NK-92 treated with Interleukin-12 subunit alpha and Interleukin-12 subunit beta, amount 100 ng/mL, for 24 hours (cell line): Measurements from ENCODE around the gene KCNJ6.

Source experiments
- DNase-seq: peaks from one replicate; lab custom pipeline; 2025; lab: John Stamatoyannopoulos, UW

KCNJ6 gene

DNA sequence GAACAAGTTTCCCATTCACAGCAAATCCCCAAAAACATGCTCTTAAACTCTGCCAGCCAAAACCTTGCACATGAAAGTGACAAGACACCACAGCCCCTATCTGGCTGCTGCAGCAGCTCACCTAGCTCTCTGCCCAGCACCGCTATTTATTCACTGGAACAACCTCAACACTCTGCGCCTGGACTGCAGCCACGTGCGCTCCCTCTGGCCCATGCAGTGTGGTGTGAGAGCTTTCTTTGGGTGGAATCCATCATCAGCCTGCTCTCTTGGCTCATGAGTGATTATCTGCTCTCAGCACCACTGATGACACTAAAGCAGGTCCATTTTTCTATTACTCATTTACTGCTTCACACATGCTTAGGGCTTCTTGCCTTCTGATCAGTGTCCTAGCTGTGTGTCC lies 11.4 kb downstream of the KCNJ6 start:
- no peak for DNase-seq

DNA sequence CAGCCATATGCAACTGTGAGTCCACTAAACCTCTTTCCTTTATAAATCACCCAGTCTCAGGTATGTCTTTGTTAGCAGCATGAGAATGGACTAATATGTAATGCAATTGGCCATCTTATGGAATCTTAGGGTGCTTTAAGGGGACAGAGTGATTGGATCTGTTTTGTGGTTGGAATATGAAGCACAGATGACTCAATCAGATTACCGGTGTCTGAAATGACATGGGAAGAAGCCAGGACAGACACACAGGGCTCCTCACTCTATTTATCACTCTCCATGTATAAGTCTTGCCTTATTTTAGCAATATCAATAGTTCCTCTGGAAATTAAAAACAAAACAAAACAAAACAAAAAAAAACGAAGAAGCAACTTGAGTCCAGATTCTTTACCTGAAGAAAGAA lies 12.9 kb downstream of the KCNJ6 start:
- no peak for DNase-seq

DNA sequence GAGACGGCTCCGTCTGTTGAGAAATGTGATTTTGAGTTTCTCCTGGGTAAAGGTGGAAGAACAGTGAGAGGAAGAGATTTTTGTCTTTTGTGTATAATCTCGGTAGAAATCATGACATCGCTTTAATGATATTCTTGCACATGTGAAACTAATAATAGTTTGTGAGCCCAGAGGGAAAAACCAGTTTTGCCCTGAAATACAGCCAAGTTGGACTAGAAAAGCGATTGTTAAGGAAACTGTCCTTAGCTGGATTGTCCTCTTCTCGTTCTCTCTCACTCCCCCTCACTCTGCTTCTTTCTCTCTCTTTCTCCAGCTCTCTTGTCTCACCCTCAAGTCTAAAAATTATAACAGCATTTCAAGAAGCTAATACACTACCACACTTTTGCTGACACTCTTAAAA lies 17.1 kb downstream of the KCNJ6 start:
- no peak for DNase-seq

DNA sequence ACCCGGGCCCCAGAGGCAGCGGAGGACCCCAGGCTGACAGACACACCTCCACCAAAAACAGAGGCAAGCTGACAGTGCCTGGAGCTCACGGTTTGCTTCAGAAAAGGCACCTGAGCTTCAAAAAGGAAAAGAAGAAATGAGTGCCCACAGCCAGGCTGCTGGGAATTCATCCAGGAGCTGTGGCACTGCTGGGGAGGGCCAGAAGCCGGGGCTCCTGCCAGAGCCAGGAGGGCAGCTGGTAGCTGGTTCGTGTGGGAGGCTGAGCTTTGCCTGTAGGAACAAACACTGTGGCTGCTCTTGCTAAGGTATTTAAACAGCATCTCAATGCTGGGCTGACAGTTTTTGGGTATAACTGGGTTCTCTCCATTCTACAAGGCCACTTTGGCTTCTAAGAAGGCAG lies 19.5 kb downstream of the KCNJ6 start:
- no peak for DNase-seq

DNA sequence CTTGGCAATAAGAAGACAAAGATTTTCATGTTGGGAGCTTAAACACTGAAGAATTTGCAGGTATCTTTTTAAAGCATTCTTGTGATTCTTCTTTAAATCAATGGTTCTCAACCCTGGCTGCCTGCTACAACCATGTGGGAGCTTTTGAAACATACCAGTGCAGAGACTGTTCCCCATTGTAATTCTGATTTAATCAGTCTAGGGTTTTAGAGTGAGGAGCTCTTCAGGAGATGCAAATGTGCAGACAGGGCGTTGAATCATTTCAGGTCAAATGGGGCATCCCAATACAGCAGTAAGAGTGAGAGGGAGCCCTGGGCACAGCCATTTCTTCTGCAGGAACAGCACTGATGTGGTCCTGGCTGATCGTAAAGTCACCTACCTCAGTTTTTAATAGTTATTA lies 24.3 kb downstream of the KCNJ6 start:
- no peak for DNase-seq

DNA sequence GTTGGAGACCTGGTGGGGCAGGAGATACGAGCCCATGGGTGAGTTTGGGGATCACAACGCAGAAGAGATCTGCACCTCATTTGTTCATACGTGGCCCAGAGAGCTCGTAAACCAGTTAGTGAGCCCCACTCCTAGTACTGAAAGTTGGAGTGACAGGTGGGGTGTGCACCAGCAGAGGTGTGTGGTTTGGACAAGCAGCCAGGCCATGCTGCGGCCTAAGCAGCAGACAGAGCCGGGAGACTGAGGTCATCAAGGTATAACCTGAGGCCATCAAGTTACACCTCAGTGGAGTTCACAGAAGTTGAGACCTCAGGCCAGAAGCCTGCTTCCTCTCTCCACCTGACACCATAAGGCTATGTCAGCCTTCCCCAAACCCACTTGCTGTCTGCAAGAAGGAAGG lies 27.6 kb downstream of the KCNJ6 start:
- no peak for DNase-seq

DNA sequence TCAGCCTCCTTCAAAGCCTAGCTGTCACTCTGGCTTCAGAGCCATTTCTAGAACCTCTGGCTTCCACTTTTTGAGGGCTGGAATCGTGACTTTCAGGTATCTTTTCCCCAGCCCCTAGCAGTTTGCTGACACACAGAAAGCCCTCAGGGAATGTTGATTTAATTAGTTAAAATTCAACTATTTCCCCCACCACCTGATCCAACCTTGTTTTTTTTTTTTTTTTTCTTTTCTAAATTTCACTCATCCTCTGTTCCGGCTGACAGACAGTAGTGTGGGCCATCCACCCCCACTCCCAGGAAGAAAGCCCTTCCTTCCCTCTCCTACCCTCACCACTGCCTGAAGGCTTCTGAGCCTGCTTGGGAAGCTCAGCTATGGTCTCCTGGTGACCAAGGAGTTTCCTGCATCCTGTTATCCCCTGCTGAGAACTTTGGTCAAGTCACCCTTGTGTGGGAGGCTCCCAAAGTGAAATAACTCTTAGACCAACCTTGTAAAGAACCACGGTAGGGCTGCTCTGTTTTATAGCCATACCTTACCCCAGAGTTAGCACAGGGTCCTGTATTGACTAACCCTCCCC lies 29.4 kb downstream of the KCNJ6 start:
- DNase-seq, result no peak

DNA sequence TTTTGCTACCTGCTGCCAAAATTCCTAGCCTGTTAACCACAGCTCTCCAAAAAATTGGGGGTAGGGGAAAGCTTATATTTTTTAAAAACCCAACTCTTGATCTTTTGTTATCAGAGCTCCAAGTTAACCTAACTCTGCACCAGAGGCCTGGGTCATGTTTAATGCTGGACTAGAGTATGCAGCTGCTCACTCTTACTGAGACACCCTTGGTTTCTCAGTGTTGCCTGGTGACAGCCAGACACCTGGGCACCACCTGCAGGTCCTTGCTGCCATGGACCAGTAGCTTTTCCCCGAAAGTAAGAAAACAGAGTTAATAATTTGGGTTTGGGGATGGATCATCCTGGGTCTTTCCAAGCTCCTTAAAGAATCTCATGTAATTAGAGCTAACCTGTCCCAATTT lies 30.1 kb downstream of the KCNJ6 start:
- no peak for DNase-seq

DNA sequence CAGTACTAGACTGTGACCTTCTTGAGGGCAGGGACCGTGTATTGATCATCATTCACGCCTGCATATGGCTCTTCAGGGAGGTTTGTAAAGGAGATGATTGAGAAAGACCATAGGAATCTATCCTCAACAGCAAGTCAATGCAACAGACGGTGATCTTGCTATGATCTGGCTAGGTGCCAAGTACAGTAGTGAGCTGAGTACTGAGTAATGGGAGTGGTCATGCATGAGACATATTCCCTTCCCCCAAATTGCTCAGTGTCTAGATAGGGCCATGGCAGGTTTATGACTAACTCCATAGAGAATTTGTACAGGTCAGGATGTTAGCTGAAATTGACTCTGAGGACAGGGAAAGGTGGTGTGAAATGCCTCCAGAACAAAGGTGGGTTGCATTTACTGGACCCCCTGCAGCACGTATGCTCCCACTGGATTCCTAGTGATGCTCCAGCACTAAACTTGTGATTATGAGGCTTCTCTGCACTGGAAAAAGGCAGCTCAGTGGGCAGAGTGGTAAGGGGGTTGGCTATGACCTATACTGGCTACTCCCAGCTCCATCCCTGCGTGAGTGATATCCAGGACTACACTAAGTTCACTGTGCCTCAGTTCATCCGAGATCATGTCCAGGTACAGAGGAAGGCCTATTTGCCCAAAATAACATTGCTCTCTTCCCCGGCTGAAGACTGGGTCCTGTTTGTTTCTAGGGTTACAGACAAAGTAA lies 37.2 kb downstream of the KCNJ6 start:
- DNase-seq, result no peak

DNA sequence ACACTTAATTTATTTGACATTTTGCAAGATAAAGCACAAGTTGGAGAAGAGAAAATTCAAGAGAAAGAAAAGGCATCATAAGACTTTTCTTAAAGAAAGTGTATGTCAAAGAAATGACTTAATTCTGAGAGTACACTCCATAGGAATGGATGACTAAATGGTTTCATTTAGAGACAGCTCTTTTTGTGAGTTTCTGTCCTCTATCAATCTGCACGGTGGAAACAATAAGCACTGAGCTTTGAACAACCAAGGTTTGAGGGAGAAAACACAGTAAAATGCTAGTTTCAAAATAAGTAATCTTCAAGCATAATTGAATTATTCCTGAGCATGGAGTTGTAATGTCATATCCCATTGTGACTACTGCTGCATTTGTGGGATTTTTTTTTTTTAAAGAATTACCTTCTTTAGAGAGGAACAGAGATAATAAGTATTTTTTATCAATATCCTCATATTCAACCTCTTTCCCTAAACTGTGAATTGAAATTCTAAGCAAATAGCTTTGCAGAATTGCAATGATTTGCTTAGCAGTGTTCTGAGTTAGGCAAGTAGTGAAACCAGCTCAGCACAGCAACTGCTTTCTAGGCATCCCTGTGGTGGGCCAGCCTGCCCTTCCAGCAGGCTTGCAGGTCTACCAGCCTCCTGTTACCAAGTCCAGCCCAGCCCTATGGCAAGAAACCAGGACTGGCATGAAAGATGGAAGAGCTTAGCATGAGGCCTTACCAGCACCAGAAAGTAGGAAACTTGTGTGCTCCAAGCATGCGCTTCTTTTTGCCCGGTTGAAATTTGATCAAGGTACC lies 38.2 kb downstream of the KCNJ6 start:
- no peak for DNase-seq

DNA sequence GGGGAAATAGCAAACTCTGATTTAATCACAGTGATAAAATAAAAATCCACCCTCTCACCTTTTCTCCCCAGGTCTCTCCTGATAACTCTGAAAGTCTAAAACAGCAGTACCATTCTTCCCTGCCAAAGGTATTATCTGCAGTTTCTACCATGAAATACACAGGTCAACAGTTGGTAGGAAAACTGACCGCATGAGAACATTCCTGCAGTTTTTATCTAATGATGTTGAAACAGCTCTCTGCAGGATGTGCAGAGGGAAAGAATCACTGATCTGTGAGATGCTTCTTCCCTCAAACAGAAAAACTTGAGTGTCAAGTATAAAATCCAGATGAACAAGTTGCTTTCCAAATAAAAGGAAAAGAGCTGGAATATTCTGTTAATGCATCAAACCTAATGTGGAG lies 39.1 kb downstream of the KCNJ6 start:
- no peak for DNase-seq

DNA sequence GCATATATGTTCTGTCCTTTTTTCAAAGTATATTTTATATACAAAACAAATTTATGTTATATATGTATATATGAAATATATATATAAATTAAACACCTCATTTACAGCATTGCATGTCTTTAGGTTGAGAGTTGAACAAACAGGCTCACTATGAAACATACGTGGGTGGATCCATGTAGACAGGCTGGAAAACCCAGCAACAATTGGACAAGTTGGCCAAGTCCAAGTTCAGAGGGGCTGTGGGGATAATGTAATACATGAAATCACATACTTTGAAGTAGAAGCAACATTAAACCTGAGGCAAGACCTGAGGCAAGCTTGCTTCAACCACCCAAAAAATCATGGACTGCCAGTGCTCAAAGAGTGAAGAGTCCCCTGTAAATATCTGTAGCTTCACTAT lies 39.7 kb downstream of the KCNJ6 start:
- no peak for DNase-seq

DNA sequence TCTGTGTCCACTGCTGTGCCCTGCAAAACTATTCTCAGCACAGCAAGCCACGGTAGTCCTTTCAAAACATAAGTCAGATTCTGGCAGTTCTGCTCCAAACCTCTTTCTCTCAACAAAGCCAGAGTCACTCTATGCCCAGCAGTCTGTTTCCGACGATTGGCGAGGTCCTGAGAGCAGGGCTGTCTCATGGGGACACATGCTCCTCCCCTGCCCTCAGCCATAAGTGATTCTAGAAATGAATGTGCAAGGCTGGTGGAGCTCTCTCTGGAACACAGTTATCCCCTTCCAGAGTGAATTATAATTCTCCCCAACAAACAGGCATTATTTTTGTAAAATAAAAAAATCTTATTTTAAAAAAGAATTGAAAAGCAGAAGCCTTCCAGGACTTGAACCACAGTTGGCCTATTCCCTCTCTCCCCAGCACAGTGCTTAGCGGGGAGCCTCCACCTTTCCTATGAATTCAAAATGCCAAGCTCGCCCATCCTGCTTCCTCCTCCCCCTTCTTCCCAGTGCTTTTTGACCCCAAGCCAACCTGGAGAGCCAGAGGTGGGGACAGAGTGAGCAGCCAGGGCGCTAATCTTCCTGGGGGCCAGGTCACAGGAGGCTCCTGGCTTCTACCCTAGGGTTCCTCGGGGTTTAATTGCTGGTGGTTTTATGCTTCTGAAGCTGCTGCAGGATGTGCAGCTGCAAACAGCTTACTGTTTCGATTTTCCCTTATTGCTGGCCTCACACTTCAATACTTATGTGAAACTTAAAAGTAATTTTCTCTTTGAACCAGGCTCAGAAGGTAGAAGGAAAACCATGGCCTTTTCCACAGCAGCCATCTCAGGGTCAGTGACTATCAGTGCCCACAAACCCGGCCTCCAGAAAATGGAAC lies 41.1 kb downstream of the KCNJ6 start:
- no peak for DNase-seq

DNA sequence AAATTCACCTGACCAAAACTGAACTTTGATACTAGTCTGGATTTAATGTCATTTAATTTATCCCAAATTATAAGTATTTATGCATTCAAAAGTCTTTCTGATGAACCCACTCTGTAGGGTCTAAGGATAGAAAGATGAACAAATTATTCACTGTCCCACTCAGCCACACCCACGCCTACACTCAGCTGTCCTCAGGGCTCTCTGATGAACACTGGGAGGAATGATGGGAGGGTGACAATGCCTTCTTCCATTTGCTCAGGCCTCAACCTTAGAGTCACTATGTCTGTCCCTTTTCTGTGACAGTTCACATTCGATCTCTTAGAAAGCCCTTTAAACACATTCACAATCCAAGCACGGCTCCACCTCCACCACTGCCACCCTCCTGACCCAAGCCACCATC lies 41.8 kb downstream of the KCNJ6 start:
- no peak for DNase-seq

DNA sequence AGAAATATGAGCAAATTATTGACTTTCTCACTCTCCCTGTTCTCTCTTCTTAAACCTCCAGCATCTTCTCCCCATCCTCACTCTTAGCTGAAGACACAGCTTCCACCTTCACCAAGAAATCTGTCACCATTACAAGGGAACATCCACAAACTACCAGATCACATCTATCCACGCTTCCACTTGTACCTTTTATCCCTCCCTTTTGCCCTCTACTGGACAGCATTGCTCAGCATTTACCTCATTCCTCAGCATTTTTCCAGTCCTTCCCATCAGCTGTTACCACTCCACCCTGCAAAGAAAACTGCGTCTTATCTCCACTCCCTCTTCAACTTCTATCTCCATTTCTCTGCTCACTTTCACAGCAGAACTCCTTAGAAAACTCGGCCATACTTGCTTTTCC lies 42.6 kb downstream of the KCNJ6 start:
- no peak for DNase-seq

DNA sequence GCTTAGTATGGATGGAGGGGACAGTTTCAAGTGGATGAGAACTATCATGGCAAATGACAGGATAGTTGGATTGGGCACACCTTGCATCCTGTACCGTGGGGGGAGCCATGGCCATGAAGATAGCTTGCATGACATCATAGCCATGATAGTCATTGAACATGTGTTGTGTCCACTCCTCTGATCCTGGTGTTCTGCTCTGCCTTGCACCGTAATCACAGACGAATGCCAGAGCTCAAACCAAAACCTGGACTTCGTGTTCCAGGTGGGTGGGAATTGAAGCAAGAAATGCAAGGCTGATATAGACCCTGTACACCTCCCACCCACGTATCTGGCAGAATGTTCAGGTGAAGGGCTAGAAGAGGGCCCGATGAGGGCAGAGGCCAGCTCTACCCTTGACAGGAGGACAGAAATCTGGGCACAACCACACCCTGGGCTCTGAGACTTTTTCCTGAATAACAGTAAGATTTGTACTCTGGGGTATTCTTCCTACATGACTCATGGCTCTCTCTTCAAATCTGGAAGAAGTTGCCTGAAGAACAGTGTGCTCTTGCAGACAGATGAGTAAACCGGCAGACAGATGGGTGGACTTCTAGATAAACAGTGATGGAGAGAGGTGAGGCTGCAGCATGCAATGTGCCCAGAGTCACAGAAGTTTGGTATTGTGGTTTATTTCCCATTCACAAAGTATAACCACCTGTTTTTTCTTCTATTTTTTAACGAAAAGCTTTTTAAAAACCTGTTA lies 45.0 kb downstream of the KCNJ6 start:
- no peak for DNase-seq

DNA sequence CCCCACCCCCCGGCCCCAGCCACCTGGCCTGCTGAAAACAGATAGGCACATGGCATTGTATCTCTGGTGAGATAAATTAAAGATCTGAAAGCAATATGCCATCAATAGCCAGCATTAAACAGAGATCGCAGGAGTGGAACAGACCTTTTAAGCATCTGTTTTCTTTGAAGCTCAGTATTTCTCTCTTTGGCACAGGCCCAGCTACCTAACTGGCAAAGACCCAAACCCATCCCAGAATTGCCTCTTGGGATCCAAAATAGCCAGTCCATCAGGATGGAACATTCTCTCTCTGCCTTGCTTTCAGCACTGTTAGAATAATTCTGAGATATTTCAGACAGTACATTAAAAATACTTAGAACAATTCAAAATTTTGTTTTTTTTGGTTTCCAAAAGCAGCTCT lies 46.0 kb downstream of the KCNJ6 start:
- DNase-seq, result no peak

DNA sequence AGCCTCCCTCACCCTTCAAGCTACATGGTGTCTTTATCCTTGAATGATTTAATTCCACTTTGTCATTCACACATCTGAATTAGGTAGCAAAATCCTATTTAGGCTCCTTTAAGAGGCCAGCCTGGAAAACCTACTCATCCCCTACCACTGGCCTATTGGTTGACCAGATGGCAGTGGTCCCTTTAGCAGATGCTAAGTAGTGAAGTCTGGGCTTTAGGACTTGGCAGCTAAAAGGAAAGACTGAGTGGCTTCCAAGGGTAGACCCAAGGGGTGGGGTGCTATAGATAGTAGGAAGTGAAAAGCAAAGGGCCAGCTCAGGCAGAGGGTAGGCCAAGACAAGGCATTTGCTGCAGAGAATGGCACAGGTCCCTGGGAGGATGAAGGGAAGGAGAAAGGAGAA lies 46.6 kb downstream of the KCNJ6 start:
- DNase-seq, result no peak

DNA sequence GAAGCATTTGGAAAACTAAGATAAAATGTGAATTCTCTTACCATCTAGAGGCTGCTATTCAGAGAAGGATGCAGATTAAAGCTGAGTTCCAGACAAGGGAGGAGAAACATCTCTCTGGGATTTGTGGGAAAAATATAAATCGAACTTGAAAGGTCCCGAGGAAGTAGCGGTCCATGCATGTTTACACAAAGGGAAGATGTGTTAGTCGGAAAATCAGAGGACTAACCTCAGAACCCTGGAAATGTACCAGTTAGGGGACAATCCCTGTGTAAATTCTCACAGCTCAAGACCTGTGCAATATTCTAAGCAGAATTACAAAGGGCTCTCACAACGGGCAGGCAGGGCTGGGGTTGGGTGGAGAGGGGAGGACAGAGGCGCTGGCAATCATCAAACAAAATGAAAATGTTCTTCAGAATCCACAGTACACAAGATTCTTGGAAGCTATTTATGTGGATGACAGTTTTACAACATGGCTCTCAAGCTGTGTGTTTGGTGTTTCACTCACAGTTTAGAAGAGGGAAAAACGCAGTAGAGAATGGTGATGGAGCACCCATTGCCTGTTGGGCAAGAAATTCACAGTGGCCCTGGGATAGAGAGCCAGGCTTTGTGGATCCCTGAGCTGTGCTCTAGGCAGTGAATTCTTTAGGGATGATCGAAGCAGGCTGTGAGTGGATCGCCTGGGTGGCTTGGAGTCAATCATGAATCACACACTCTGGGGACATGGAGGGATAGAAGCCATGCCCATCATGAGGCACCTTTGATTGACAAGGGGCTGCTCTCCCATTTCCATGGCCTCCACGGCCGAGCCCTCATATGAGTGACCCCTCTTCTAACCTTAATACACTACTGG lies 47.6 kb downstream of the KCNJ6 start:
- no peak for DNase-seq

DNA sequence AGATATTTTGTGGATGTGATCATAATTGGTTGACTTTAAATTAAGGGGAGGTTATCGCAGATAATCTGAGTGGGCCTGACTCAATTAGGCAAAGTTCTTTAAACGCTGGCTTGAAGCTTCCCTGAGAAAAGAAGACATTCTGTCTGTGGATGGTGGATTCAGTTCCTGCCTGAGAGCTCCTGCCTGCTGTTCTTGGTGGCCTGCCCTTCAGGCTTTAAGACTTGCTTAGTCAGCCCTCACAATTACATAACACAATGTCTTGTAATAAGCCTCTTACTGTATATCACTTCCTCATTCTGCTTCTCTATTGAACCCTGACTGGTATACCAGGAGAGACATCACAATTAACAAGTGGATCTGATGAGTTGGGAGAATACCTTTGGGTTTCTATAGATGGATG lies 50.2 kb downstream of the KCNJ6 start:
- DNase-seq, result no peak

DNA sequence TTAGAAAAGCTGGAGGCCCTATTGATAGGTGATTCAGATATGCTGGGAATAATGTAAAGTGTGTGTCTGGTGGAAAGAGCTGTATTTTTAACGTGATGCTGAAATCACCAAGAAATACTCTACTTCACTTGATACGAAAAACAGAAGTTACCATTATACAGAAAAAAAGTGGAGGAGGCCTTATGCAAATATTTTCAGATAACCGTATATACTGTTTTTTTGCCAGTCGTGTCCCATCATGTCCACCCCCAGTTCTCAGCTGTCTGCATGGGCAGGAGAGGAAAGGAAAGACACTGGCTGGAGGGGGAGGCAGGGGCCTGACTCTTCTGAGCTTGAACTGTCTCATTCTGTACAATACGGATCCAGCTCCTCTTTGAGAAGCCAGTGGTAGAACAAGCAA lies 51.1 kb downstream of the KCNJ6 start:
- no peak for DNase-seq
